LNCAP (cell line): ENCODE data around the gene UBE2F.

Source experiments
- TF ChIP-seq, protein P1 (sequence below): fragments of 450-650 bp; IDR thresholded peaks from 2 replicates; pipeline ENCODE4 v1.5.1; 2017; ENCODE audit warnings: mild to moderate bottlenecking

The UBE2F gene, protein sequence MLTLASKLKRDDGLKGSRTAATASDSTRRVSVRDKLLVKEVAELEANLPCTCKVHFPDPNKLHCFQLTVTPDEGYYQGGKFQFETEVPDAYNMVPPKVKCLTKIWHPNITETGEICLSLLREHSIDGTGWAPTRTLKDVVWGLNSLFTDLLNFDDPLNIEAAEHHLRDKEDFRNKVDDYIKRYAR

DNA sequence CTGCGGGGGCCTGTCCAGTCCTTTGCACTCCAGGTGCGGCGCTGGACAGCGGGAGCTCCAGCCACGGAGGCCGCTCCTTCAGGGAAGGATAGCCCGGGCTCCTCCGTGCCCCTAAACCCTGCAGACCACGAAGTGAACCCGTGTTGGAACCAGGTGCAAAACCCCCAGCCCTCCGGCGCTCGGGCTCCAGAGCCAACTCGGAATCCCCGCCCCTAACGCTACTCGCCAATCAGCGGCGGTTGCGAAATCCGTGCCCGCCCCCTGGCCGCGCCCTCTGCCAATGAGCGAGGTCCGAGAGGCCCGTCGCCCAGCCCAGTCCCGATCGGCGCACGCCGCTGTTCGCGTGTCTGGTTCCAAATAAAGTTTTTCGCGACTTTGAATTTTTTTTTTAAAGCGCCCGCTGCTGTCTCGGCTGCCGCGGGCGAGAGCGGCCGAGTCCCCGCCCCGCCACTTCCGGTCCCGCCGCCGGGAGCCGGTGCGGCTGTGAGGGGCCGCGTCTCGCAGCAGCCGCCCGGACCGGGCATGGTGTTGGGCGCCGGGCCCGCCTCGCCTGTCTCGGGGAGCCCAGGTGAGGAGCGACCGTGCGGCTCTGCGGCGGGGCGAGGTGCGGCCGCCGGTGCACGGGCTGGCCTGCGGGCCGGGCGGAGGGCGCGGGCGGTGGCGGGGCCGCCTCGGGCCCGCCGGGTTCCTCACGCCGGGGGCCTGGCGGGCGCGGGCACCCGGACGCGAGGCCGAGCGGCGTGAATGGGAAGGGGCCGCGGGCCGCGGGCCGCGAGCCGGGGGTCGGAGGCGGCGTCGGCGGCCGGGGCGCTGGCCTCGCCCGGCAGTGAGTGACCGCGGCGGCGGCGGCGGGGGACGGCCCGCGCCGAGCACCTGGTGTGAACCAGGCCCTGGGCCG, at the start of gene UBE2F:
Gene UBE2F (plus strand): TSS at position 450 of the 898 bp plus-strand sequence. CDS start 6,094 bp downstream, outside the sequence.
- TF ChIP-seq, protein P1, sequence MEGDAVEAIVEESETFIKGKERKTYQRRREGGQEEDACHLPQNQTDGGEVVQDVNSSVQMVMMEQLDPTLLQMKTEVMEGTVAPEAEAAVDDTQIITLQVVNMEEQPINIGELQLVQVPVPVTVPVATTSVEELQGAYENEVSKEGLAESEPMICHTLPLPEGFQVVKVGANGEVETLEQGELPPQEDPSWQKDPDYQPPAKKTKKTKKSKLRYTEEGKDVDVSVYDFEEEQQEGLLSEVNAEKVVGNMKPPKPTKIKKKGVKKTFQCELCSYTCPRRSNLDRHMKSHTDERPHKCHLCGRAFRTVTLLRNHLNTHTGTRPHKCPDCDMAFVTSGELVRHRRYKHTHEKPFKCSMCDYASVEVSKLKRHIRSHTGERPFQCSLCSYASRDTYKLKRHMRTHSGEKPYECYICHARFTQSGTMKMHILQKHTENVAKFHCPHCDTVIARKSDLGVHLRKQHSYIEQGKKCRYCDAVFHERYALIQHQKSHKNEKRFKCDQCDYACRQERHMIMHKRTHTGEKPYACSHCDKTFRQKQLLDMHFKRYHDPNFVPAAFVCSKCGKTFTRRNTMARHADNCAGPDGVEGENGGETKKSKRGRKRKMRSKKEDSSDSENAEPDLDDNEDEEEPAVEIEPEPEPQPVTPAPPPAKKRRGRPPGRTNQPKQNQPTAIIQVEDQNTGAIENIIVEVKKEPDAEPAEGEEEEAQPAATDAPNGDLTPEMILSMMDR = no peak

DNA sequence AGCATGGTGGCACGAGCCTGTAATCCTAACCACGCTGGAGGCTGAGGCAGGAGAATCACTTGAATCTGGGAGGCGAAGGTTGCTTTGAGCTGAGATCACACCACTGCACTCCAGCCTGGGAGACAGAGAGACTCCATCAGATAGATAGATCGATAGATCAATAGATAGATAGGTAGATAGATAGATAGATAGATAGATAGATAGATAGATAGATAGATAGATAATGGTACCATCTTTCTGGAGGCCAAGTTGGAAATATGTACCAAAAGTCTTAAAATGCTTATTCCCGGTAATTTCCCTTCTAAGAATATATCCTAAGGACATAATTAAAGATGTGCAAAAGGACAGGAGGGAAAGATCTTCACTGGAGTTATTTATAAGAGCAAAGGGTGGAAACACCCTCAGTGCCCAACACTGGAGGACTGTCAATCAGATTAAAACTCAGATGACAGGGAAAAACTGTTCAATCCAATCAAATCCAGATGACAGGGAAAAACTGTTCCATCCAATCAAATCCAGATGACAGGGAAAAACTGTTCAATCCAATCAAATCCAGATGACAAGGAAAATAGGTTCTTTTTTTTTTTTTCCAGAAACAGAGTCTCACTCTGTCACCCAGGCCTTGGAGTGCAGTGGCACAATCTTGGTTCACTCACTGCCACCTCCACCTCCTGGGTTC, 49.0 kb upstream of the UBE2F start:
- TF ChIP-seq, protein P1 = no peak

DNA sequence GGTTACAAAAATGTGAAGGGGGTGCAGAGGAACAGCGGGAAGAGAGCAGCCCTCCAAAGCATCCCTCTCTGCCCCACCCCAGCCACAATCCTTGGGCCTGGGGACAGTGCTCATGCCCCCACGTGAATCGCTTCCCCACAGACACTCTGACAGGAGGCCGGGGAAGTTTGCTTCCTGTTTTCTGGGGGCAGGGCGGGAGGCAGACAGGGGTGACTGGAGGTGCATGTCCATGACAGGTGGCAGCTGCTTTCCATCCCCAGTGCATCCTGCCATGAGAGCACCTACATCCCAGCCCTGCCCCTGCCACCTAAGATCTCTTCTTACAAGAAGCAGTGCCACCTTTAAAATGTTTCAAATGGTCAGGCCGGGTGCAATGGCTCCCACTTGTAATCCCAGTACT, 47.2 kb upstream of the UBE2F start:
- TF ChIP-seq, protein P1 = no peak

DNA sequence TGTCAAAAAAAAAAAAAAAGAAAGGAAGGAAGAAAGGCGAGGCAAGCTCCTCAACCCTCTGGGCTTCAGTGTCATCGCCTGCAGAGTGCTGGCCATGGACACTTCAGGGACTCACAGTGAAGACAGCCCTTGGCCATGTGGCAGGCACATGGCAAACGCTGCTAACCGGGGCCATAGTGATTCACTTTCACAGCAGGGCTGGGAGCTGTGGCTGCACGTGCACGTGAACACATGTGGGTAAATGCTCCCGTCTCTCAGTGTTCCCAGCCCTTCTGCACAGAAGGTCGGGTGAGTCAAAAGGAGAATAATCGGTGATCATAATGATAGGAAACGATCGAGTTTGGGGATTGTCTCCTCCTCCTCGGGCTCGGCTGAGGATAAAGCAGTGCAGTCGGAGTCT, 46.1 kb upstream of the UBE2F start:
- TF ChIP-seq, protein P1 = no peak

DNA sequence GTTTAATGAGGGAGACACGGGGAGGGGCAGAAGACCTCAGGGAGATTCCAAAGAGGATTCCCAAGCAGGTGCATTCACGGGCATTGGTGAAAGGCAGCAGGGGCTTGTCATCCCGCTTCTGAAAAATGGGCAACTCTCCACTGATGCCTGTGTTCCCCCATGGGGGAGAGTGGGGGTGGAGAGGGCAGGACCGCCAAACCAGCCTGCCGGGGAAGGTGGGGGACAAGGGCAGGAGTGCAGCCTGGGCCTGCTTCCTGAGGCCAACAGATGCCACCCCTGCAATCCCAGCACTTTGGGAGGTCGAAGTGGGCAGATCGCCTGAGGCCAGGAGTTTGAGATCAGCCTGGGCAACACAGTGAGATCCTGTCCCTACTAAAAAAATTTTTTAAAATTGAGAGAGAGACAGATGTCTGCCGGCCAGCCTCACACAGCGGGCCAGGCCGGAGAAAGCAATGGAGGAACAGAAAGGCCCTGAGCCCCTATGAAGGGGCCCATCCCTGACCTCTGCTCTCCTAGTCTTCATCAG, 44.8 kb upstream of the UBE2F start:
- TF ChIP-seq, protein P1 = no peak

DNA sequence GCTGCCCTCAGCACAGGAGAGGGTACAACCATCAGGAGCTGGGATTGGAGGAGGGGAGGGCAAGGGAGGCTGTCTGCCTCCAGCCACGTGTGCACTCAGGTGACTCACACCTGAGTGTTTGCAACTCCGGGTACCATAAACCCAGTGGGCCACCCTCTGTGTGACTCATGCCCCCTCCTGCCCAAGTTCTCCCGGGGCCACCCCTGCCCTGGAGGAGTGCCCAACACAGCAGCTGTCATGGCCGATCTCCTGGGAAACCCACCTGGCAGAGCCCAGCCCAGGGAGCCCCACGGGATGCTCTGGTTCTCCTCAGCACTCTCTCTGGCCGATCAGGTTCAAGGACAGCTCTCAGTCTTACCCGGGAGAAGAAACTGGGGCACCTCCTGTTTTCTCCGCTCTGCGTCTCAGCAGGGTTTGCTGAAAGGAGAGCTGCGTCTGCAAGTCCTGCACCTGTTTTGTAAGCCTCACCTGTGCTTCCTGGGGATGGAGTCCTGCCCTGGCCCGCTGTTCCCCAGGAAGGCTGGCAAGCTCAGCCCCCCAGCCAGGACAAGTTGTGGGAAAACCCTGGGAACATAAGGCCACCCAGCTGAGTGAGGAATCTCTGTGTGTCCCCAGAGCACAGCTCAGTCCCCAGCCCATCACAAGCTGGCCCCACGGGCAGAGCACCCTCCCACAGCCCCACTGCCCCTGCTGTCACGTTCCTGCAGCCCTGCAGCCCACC, 44.0 kb upstream of the UBE2F start:
- TF ChIP-seq, protein P1 = no peak
